ENCODE results near the gene GPX4. TPM values are rescaled to one million over a fixed set of nuclear protein-coding genes. Genes with fewer than 3 reads are reported as not detected.

The GPX4 gene
- total RNA-seq, 1 donor from 2014 or later = 213 TPM

DNA sequence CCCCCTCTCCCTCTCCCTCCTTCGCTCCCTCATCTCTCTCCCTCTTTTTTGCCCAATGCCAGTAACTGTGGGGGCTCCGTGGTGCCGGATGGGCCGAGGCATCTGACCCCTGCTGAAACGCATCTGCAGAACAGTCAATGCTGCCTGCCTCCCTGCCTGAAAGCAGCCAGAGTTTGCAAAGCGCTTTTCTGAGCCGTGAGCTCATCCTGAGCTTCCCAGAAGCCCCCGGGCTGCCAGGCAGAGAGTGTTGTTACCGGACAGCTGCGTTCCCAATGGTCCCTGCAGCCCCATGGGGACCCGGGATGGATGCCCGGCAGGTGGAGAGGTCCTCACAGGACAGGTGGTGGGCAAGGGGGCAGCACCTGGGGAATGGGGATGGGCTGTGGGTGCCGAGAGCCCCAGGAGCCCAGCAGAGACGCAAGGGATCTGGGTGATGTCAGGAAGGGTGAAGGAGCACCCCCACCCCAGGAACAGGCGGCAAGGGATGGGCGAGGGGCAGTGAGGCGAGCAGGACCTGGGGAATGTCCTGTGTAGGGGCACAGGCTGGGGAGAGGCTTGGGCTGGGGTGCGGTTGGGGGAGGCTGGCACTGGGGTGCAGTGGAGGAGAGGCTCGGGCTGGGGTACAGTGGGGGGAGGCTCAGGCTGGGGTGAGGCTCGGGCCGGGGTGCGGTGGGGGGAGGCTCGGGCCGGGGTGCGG lies 33.0 kb downstream of the GPX4 start:
- H3K4me3 Mint-ChIP-seq = peak overlapping the region; percentile 17
- intact Hi-C loops (cut with micrococcal nuclease) = no loop called here
- CTCF ChIA-PET = no interaction called here

DNA sequence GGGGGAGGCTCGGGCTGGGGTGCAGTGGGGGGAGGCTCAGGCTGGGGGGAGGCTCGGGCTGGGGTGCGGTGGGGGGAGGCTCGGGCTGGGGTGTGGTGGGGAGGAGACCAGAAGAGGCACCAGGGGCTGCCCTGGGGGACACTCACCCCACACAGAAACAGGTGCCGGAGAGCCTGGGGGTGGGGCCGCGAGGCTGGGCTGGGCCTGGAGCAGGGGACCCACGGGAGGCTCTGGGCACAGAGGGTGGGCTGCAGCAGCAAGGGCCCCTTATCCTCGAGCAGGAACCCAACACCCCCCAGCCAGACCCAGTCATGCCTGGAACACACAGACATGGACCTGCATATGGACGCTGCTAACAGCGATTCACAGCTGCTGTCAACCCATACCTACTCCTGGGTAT lies 34.3 kb downstream of the GPX4 start:
- no peak overlapping the region for H3K27ac Mint-ChIP-seq
- H3K27me3 Mint-ChIP-seq = no peaks in the 10 kb centered on the region
- ChIA-PET CTCF (no interaction called here), POLR2A (no interaction called here)
- no peaks in the 10 kb centered on the region for H3K9me3 Mint-ChIP-seq
- ATAC-seq (ENCODE audit: low read depth) (no peak), DNase-seq (no peak)
- H3K4me3 Mint-ChIP-seq = no peak overlapping the region
- TF ChIP-seq, protein P1, sequence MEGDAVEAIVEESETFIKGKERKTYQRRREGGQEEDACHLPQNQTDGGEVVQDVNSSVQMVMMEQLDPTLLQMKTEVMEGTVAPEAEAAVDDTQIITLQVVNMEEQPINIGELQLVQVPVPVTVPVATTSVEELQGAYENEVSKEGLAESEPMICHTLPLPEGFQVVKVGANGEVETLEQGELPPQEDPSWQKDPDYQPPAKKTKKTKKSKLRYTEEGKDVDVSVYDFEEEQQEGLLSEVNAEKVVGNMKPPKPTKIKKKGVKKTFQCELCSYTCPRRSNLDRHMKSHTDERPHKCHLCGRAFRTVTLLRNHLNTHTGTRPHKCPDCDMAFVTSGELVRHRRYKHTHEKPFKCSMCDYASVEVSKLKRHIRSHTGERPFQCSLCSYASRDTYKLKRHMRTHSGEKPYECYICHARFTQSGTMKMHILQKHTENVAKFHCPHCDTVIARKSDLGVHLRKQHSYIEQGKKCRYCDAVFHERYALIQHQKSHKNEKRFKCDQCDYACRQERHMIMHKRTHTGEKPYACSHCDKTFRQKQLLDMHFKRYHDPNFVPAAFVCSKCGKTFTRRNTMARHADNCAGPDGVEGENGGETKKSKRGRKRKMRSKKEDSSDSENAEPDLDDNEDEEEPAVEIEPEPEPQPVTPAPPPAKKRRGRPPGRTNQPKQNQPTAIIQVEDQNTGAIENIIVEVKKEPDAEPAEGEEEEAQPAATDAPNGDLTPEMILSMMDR (IDR thresholded peaks at IDR 0.05) = no peak
- intact Hi-C loops (cut with micrococcal nuclease) = no loop called here
- peaks cover 22% of the 10 kb centered on the region for H3K4me1 Mint-ChIP-seq
- peaks cover 21% of the 10 kb centered on the region for H3K36me3 Mint-ChIP-seq (ENCODE audit: low read depth)

More for the DNA sequence above, 33.0 kb downstream of the GPX4 start:
- DNase-seq (no peak), ATAC-seq (ENCODE audit: low read depth) (no peak)
- Mint-ChIP-seq H3K9me3 (no peaks in the 10 kb centered on the region), H3K36me3 (ENCODE audit: low read depth) (peaks cover 13% of the 10 kb centered on the region), H3K4me1 (peaks cover 27% of the 10 kb centered on the region), H3K27ac (no peak overlapping the region), H3K27me3 (no peaks in the 10 kb centered on the region)
- POLR2A ChIA-PET = interaction anchor here (1.2 kb wide), 1 partner anchor 132 kb away, joined by 3 read pairs; the partner anchor contains the start of gene CIRBP
- TF ChIP-seq, protein P1 (IDR thresholded peaks at IDR 0.05) = no peak

DNA sequence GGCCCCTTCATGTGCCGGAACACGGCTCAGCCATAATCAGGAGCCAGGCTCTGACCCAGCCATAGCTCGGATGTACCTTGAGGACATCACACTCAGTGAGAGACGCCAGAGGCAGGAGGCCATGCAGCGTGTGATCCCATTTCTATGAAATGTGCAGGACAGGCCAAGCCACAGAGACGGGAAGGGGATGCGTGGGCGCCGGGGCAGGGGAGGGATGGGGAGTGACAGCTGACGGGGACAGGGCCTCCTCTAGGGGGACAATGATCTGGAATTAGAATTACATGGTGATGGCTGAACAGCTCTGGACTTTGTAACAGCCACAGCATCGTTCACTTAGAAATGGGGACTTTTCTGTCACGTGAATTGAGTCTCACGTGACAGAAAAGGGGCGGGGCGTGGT lies 35.3 kb downstream of the GPX4 start:
- ChIA-PET CTCF (no interaction called here), POLR2A (no interaction called here)
- no peaks in the 10 kb centered on the region for H3K27me3 Mint-ChIP-seq
- TF ChIP-seq, protein P1 (IDR thresholded peaks at IDR 0.05) = no peak
- H3K27ac Mint-ChIP-seq = no peak overlapping the region
- DNase-seq (no peak), ATAC-seq (ENCODE audit: low read depth) (no peak)
- intact Hi-C loops (cut with micrococcal nuclease) = no loop called here
- peaks cover 16% of the 10 kb centered on the region for H3K4me1 Mint-ChIP-seq
- no peaks in the 10 kb centered on the region for H3K9me3 Mint-ChIP-seq
- no peak overlapping the region for H3K4me3 Mint-ChIP-seq
- H3K36me3 Mint-ChIP-seq (ENCODE audit: low read depth) = peaks cover 31% of the 10 kb centered on the region

DNA sequence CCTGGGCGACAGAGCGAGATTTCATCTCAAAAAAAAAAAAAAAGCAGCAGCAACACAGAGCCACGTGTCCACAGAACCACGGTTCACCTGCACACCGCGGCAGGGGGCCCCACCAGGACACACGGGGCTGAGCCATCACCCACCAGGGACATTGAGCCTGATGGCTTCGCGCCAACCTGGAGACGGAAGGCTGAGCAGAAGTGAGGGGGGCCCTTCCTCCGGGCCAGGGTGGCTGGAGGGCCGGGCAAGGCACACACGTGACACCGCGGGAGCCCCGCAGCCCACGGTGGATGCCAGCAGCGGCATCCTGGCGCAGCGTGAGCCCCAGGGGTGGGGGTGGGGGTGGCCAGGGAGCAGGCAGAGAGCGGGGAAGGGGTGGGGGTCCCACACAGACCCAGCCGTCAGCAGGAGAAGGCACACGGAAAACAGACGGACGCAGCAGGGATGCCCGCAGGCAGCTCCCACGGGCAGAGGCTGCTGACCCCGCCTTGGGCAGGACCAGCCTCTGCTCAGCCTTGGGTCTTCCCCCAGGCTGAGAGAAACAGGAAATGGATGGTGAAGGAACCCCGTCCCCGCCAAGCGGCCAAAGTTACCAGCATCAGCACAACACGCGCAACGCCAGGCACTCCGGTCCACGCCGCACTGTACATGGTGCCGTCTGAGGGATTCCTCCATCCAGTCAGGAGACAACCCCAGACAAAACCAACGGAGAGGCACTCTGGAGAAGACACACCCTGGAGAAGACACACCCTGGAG lies 36.7 kb downstream of the GPX4 start:
- H3K36me3 Mint-ChIP-seq (ENCODE audit: low read depth) = peaks cover 39% of the 10 kb centered on the region
- no peak for ATAC-seq (ENCODE audit: low read depth)
- H3K9me3 Mint-ChIP-seq = no peaks in the 10 kb centered on the region
- H3K4me3 Mint-ChIP-seq = no peak overlapping the region
- no peaks in the 10 kb centered on the region for H3K27me3 Mint-ChIP-seq
- TF ChIP-seq, protein P1 (IDR thresholded peaks at IDR 0.05) = no peak
- no peak for DNase-seq
- H3K4me1 Mint-ChIP-seq = peaks cover 12% of the 10 kb centered on the region
- CTCF ChIA-PET = no interaction called here
- POLR2A ChIA-PET = interaction anchor here (0.7 kb wide), 2 partner anchors 121 to 216 kb away, joined by 3 to 4 read pairs; no protein-coding TSS in a partner anchor
- intact Hi-C loops (cut with micrococcal nuclease) = no loop called here
- H3K27ac Mint-ChIP-seq = no peak overlapping the region

DNA sequence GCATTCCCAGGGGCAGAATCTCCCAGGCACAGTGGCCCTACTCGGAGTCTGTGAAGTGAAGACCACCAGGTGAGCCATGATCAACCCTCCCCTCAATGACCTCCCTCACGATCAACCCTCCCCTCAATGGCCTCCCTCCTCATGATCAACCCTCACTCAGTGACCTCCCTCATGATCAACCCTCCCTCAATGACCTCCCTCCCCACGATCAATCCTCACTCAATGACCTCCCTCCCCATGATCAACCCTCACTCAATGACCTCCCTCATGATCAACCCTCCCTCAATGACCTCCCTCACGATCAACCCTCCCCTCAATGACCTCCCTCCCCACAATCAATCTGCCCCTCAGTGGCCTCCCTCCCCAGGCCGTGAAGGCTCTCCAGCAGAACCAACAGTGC lies 38.1 kb downstream of the GPX4 start:
- POLR2A ChIA-PET = no interaction called here
- TF ChIP-seq, protein P1 (IDR thresholded peaks at IDR 0.05) = no peak

More for the DNA sequence above, 38.1 kb downstream of the GPX4 start:
- no peaks in the 10 kb centered on the region for H3K27me3 Mint-ChIP-seq
- no peak overlapping the region for H3K4me3 Mint-ChIP-seq
- H3K9me3 Mint-ChIP-seq = no peaks in the 10 kb centered on the region
- no peak overlapping the region for H3K27ac Mint-ChIP-seq
- DNase-seq (no peak), ATAC-seq (ENCODE audit: low read depth) (no peak)
- no peaks in the 10 kb centered on the region for H3K4me1 Mint-ChIP-seq
- intact Hi-C loops (cut with micrococcal nuclease) = no loop called here
- CTCF ChIA-PET = no interaction called here
- H3K36me3 Mint-ChIP-seq (ENCODE audit: low read depth) = peaks cover 48% of the 10 kb centered on the region
